Measurements from ENCODE around the gene IL31.
"Not testable (repeated sequence)": the region's sequence is repeated elsewhere in the genome, so short reads cannot be mapped to it uniquely, and the experiment has no call there.

Gene IL31

DNA sequence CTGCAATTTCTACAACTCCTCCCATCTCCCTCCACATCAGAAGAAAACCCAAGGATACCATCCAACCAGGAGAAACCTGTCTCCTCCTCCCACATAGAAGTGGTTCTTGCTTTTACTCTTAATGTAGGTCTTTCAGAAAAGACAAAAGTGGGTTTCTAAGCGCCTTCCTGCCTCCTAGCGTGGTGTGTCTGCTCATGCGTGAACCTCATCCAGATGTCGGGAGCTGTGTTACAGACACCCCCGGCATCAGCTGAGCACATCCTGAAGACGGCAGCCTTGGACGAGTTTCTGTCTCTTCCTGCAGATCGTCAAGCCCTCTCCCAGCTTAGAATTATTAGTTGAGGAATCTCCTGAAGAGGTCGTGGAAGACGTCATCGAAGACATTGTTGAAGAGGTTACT lies 18.4 kb upstream of the IL31 start:
- DNase-seq (ENCODE audit: low read depth, low spot score), result no peak

DNA sequence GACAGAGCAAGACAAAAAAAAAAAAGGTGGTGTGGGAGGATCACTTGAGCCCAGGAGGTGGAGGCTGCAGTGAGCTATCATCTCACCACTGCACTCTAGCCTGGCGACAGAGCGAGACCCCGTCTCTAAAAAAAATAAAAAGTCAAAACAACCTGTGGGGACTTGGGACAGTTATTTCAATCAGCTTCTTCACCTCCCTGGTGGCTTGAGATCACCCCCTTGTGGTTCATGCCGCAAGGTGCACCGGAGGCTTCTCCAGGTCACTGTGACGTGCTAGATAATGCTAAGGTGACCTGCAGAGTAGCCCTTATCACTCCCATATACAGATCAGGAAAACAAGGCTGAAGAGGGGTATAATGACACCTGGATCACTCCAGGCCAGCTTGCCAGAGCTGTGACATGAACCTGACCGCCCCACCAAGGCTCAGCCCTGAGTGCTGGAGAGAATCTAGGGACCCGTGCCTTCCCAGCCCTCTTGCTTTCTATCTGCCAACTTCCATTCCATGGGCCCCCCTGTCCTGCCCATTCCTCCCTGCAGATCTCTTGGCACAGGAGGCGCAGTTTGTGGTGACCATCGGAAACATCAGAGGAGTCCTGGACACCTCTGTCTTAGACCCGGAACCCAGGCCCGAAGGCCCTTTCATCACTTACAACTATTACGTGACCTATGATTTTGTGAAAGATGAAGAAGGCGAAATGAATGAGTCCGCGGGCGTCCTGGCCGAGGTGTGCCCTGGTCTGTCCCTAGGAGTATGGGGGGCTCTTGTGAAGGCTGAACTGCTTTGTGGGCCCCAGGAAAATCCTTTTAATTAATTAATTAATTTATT lies 17.0 kb upstream of the IL31 start:
- peak; percentile 87 for DNase-seq (ENCODE audit: low read depth, low spot score)

DNA sequence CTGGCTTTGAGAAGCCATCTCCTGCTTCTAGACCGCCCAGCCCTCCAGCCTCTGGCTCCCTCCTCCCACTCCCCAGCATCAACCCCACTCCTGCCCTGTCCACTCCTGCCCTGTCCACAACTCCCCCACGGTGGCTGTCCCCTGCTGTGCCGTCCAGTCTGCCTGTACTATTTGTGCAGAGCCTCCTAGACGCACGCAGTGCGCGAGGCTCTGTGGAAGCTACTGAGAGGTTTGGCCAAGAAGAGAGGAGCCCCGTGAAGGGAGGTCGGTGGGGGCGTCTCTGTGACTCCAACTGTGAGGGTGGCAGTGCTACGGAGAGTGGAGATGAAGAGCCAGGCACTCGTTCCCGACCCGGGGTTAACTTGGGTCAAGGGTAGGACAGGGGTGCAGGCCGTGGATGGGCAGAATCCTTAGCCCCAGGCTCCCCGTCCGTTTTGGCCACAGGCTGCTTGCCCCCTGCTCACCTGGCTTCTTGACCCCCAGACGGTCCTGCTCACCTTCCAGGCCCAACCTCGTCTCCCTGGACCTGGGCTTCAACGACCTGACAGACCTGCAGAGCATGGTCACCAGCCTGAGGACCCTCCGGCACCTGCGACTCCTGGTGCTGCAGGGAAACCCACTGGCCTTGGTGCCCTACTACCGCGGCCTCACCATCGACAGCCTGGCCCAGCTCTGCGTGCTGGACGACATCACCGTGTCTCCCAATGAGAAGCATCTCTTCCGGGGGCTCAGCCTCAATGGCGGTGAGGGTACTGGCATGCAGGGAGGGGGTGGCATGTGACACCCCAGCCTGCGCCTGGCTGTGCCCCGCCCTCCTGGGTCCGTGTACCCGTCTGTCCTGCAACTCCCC lies 15.8 kb upstream of the IL31 start:
- DNase-seq (ENCODE audit: low read depth, low spot score), result no peak

DNA sequence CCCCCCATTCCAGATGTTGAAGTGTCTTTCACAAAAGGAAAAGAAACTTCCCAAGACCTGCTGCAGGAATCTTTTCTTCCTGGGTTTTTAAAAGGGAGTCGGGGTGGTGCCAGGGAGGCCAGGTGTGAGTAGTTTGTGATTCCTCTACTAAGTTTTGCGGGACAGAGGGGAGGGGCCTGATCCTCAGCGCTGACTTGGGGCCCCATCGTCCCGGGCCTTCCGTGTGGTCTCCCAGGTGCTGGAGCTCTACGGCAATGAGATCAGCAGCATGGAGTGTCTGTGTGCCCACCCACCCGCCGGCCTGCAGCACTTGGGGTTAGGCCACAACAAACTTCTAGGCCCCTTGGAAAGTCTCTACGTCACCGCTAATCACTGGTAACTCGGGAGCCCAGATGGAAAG lies 13.4 kb upstream of the IL31 start:
- no peak for DNase-seq (ENCODE audit: low read depth, low spot score)

DNA sequence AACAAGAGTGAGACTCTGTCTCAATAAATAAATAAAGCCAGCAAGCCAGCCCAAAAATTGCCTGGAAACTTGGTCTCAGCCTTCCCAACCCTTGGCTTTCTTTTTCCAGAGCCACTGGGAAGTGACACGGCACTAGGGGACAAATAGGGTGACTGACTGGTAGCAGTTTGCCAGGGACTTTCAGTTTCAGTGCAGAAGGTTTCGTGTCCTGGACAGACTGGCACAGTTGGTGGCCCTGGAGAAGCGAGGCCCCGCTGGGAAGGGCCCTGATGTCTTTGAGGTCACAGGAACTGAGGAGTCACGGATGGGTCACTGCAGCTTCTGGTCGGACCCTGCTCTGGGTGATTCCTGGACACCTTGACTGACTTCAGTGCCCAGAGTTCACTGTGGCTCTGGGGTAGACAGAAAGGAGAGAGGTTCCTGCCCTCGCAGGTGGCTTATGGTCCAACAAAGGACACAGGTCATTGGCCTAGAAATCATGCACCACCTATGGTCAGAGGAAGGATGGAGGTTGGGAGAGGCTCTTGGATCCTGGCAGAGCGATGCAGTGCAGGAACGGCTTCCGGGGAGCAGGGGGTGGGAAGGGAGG lies 11.6 kb upstream of the IL31 start:
- no peak for DNase-seq (ENCODE audit: low read depth, low spot score)

DNA sequence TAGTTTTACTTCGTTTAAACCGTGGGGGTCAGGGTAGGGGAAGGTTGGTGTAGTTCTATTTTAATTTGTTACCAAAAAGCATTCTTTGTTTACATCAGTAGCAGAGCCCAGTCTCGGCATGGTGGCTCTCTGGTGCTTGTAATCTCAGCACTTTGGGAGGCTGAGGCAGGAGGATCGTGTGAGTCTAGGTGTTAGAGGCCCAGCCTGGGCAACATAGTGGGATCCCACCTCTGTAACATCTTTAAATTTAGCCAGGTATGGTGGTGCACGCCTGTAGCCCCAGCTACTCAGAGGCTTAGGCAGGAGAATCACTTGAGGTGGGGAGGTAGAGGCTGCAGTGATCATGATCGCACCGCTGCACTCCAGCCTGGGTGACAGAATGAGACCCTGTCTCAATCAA lies 11.1 kb upstream of the IL31 start:
- no peak for DNase-seq (ENCODE audit: low read depth, low spot score)

DNA sequence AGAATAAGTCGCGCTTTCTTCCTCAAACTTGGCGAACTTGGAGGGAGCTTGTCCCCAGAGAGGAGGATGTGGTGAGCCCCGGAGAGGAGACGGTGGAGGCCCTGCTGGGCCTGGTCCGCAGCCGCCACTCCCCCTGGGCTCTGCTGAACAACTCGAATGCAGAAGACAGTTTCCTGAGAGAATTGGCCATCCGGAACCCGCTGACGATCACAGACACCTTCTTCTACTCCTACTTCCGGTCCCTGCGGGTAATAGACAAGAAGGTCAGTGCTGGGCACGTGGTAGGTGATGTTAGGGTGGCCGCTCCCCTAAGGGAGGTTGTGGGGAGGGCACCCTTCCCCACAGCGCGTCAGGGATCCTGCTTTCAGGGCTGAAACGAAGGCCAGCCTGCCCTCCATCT lies 10.5 kb upstream of the IL31 start:
- no peak for DNase-seq (ENCODE audit: low read depth, low spot score)

DNA sequence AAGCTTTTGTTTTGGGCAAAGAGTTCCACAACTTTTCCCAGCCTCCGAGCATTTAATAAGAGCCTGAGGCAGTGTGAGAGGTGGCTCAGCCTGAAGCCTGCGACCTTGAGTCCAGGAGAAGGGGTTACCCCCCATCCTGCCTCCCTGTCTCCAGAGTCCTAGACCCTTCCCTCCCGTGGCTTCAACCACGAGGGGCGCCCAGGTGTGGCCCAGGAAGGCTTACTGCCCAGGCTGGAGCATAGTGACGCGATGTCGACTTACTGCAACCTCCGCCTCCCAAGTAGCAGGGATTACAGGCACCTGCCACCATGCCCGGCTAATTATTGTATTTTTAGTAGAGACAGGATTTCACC lies 9.5 kb upstream of the IL31 start:
- no peak for DNase-seq (ENCODE audit: low read depth, low spot score)

DNA sequence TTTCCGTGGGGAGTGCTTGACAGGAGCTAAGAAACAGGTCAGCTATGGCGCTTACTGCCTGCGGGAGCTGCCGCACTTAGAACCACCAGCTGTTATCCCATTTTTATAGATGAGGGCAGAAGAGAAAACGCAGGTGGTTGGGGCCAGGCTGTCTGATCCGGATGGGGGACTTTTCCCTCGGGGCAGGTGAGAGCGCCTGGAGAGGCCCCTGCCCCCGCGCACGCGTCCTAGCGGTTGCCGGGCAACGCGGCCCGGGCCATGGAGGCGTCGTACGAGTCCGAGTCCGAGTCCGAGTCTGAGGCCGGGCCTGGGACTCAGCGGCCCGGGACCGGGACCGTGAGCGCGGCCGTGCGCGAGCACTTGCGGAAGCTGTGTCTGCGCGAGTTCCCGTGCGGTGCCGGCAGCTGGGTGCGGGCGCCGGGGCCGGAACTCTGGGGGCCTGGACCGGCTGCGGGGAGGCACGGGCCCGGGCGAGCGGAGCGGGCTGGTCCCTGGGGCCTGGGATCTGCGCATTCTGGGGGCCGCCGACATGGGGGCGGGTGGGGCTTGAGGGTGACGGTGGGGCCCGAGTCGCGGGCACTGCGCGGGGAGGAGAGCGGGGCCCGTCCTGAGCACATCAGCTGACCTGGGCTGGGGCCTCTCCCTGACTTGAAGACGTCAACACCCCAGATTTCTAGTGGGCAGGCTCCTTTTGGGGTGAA lies 9.0 kb upstream of the IL31 start, which contains the start of gene LRRC43:
LRRC43 (plus strand) TSS at position 237 of the 701 bp plus-strand sequence; CDS start at position 259, 22 bp downstream.
- DNase-seq (ENCODE audit: low read depth, low spot score), result peak; percentile 82

DNA sequence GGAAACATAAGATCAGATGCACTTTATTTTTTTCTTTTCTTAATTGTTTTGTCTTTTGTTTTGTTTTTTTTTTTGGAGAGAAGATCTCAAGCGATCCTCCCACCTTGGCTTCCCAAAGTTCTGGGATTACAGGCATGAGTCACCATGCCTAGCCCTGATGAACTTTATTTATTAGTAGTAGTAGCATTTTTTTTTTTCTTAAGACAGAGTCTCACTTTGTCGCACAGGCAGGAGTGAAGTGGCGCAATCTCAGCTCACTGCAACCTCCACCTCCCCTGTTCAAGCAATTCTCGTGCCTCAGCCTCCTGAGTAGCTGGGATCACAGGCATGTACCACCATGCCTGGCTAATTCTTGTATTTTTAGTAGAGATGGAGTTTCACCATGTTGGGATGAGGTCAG lies 2.5 kb upstream of the IL31 start:
- not testable (repeated sequence) for DNase-seq (ENCODE audit: low read depth, low spot score)

DNA sequence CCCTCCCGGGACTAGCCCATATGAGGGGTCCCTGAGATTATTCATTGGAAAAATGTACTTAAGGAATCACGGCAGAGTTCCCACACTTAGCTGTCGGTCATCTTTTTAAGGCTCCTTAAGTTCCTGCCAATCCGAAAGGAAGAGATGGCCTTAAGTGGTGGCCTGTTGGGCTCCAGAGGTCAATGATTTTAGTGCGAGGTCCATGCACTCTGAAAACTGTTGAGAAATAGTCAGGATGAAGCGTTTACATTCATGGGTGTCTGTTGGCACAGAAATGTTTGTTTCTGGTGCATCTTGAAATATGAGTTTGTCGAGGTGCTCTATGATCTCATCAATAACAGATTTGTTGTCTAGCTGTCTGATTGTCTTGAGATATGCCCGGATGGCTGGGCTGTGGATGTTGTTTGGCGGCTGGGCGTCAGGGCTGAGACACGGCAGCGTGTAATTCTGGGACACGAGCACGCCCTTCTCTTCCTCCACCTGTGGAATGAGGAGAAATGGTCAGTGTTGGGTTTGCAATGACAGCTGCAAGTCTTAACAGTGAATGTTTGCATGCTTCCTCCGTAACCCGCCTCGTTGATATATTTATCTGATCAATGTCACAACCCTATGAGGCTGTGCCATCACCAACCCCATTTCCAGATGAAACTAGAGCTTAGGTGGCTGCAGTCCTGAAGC lies 1.6 kb downstream of the IL31 start:
- no peak for DNase-seq (ENCODE audit: low read depth, low spot score)

DNA sequence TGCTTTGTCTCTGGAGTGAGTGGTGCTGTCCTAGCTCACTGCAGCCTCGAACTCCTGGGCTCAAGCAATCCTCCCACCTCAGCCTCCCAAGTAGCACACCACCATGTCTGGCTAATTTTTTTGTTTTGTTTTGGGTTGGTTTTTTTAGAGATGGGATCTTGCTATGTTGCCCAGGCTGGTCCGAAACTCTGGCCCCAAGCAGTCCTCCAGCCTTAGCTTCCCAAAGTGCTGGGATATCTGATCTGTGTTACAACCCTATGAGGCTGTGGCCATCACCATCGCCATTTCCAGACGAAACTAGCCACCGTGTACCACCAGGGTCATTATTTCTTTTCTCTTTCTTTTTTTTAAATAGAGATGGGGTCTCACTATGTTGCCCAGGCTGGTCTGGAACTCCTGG lies 2.6 kb downstream of the IL31 start:
- no peak for DNase-seq (ENCODE audit: low read depth, low spot score)

DNA sequence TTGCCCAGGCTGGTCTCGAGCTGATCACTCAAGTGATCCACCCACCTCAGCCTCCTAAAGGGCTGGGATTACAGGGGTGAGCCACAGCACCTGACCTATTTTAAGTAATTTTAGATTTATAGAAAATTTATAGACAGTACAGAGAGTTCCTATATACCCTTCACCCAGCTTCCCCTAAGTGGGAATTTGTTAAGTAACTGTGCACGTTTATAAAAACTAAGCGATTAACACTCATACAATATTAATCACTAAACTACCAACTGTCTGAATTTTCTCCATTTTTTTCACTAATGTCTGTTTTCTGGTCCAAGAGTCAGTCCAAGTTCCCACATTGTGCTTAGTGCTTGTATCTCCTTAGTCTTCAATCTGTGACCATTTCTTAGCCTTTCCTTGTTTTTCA lies 5.5 kb downstream of the IL31 start:
- DNase-seq (ENCODE audit: low read depth, low spot score), result no peak

DNA sequence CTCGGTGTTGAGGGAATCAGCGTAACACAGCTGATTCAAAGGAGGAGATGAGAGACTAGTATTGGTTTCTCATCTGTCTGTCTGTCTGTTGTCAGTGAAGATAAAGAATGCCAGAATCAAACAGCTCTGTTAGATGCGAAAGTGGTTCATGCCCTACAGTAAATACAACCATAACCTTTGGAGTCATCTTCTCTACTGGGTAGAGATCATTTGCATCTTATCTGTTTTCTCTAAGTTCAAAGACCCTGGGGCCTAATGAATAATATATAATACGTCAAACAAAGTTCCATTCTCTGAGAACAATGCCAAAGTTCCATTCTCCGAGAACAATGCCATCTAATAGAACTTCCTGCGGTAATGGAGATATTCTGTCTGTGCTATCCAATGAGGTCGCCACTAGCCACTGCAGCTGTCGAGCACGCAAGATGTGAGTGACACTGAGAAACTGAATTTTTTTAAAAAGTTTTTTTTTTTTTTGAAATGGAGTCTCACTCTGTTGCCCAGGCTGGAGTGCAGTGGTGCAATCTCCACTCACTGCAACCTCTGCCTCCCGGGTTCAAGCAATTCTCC lies 6.6 kb downstream of the IL31 start:
- DNase-seq (ENCODE audit: low read depth, low spot score), result no peak

DNA sequence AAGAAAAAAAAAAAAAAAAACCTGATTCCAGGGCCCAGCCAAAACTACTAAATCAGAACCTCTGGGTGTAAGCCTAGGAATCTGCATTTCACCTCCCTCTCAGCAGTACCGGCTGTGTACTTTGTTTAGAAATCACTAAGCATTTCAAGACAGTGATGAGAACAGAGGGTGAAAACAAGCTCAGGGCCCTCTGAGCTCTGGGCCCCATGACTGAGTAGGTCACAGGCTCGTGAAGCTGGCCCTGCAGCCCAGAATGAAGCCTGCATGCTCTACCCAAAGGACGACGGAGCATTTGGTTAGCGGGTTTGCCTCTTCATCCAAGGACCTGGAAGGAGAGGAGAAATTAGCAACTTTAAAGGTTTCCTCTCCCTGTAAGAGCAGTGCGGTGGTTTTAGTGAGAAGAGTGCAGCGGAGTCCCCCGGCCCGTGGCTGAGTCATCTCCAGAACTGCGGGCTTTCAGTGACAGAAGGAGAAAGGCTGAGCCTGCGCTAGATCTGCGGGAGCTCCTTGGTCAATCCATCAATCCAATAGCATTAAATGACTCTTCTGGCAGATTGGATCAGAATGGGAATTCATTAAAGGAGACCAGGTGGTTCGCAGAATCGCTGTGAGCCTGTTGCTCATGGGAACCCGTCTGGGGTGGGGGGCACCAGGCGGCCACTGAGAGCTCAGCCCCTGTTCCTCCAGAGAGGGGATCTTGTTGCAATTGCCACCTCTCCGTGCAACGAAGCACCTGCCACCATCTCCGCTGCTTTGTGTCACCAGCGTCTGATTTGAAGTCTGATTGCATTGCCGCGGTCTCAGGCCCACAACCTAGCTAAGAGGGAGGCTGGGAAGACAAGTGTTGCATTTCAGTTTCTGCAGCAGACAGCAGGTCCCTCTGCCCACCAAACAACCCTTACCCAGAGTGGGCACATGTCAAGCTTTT lies 7.3 kb downstream of the IL31 start:
- DNase-seq (ENCODE audit: low read depth, low spot score), result no peak

DNA sequence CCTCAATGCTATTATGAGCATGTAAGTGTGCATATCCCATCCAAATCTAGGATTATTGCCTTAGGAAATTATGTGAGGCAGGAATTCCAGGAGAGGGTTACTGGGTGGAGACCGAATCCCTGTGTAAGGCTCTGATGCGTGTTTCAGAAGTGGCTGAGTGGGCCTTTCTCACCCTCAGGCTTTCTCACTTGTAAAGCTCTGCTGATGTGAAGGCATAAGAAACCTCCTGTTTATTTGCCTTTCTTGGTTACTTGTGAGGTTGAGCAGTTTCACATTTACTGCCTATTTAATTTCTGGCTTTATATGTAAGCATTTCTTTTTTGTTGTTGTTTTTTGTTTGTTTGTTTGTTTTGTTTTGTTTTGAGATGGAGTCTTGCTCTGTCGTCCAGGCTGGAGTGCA lies 11.0 kb downstream of the IL31 start:
- DNase-seq (ENCODE audit: low read depth, low spot score), result no peak

DNA sequence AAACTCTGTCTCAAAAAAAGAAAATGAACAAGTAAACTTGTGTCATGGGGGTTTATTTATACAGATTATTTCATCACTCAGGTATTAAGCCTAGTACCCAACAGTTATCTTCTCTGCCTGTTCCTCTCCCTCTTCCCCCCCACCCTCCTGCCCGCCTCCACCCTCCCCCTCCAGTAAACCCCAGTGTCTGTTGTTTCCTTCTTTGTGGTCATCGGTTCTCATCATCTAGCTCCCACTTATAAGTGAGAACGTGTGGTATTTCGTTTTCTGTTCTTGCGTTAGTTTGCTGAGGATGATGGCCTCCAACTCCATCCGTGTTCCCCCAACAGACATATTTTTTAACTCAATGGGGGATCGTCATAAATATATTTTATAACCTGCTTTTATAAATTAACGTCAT lies 12.3 kb downstream of the IL31 start:
- DNase-seq (ENCODE audit: low read depth, low spot score), result no peak

DNA sequence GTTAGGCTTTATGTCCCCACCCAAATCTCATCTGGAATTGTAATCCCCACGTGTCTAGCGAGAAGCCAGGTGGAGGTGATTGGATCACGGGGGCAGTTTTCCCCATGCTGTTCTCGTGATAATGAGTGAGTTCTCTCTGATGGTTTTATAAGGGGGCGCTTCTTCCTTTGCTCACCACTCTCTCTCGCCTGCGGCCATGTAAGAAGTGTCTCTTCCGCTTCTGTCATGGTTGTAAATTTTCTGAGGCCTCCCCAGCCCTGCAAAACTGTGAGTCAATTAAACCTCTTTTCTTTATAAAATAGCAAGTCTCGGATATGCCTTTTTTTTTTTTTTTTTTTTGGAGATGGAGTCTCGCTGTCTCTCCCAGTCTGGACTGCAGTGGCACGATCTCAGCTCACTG lies 13.3 kb downstream of the IL31 start:
- no peak for DNase-seq (ENCODE audit: low read depth, low spot score)

DNA sequence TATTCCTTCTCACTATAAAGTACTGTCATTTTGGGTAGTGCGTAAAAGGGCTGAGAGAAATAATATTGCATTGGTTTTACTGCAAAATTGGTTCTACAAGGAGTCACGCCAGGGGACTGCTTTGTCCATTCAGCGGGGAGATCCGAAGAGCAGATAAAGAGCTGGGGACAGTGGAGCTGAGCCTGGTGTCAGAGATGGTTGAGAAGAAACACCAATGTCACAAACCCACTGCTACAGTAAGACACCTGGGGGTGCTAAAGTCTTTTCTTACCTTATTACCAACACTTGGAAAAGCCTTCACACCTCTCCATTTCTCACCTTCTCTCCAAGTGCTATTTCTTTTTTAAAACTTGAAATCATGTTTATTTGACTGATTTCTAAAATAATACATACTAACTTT lies 14.1 kb downstream of the IL31 start:
- DNase-seq (ENCODE audit: low read depth, low spot score), result no peak

DNA sequence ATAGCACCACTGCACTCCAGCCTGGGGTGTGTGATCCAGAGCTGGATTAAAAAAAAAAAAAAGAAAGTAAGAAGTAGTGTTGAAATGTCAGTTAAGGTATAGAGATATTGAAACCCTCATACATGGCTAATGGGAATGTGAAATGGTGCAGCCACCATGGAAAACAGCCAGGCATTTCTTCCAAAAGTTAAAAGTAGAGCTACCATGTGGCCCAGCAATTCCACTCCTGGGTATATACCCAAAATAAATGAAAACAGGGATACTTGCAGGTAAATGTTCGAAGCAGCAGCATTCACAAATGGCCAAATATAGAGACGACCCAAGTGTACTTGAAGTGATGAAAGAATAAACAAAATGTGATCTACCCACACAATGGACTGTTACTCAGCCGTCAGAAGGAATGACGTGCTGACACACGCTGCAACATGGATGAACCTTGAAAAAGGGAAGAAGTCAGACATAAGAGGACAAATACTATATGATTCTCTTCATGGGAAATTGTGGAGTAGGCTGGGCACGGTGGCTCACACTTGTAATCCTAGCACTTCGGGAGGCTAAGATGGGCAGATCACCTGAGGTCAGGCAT lies 15.2 kb downstream of the IL31 start:
- DNase-seq (ENCODE audit: low read depth, low spot score), result no peak
